Subcutaneous adipose tissue (tissue), 4 donors: ENCODE data around the gene CEP170. TPM values are rescaled to one million over a fixed set of nuclear protein-coding genes. Genes with fewer than 3 reads are reported as not detected.

Experiments used
- CTCF ChIP-seq: fragments of 450-650 bp; IDR thresholded peaks from one replicate; pipeline ENCODE4 v1.5.1; 2016; ENCODE audit warnings: low read depth, mild to moderate bottlenecking, control low read depth, antibody characterized with exemption, moderate library complexity
- total RNA-seq, 4 donors: library from RNA; depleted of rRNA; stranded (reverse); fragments of >200 nt; gene quantifications; one replicate each; pipeline ENCODE4 v1.1.0, GENCODE V29; 2016

Gene CEP170
- total RNA-seq, 4 donors from 2014 or later = 49.7 to 136 (median 64.0) TPM

GRCh38 chr1:243273945-243274344, 18.9 kb upstream of the CEP170 start:
- TF ChIP-seq CTCF = no peak

GRCh38 chr1:243273506-243273905, 18.4 kb upstream of the CEP170 start:
- no peak for TF ChIP-seq CTCF

- TF ChIP-seq CTCF = no peak
Measured at GRCh38 chr1:243272401-243272800, 17.3 kb upstream of the CEP170 start.

DNA sequence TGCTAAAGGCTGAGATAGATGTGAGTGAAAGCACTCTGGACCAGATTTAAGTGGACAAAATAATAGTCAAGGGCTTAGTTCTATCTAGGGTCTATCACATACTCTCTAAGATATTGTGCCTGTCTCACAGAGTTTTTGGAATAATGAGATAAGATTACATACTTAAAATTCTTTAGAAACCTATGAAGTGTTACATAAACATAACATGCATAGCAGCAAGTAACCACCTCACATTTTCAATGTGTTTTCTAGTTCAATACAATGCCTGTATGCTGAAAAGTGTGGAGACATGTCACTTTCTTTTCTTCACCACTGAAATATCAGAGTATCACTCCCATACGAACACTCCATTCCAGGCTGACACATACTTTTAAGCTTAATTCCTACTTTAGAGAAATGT, 16.9 kb upstream of the CEP170 start:
- no peak for TF ChIP-seq CTCF

DNA sequence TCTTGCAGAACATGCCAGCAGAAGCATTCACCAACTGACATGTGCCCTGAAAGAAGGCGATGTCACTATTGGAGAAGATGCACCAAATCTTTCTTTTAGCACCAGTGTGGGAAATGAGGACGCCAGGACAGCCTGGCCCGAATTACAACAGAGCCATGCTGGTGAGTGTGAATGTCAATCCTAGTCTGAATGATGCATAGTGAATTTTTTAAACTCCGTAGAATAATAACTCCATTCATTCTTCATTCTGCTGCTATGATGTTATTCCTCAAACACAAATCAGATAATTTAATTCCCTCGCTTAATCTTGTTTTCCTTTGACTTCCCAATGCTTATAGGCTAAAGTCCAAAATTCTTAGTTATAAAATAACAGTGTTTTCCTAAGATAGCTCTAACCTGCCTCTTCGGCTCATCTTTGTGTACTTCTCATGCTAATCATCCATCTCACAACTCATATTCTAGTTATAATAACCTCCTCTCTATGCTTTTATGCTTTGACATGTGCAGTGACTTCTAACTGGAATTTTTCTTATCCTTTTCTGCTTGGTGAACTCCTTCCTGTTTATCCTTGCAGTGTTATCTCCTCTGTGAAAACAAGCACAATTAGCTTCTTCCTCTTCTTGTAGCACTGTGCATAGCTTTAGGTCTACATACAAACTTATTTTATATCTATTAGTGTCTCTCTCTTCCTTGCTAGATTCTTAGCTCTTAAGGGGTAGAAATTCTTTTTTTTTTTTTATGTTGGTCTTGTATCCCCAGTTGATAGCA, 15.2 kb upstream of the CEP170 start:
- no peak for TF ChIP-seq CTCF

DNA sequence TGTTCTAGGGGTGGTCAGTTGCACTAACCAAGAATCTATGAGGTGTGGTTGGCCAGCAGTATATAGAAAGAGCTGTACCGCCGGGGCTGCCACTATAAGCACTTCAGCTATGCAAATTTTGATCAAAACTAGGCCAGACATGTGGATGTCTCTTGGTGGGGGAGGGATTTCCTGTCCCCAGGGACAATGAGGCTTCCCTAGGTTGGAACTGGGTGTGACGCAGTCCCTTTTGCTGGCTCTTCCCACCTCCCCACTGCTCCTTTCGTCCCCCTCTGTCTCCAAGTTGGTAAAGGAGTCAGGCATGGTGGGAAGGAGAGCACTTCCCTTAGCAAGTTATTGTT, 14.3 kb upstream of the CEP170 start:
- no peak for TF ChIP-seq CTCF

- TF ChIP-seq CTCF = no peak
Measured at GRCh38 chr1:243268751-243269460, 13.8 kb upstream of the CEP170 start.
